Liver (tissue), 9 donors: ENCODE data around the gene EML4. TPM values are rescaled to one million over a fixed set of nuclear protein-coding genes. Genes with fewer than 3 reads are reported as not detected.

Experiments
- DNase-seq: peaks from one replicate; pipeline ENCODE4 v3.0.0-alpha.2; 2017; ENCODE audit warnings: low spot score
- H3K27ac ChIP-seq, 2 donors: one replicate each; pipeline ENCODE4 v1.7.0; 2013; ENCODE audit warnings: inconsistent platforms in 2 of 2, low read length in 2 of 2, control low read depth in 1 of 2, low read depth in 1 of 2, mild to moderate bottlenecking in 1 of 2
- H3K27me3 ChIP-seq, 4 donors: one replicate each; pipeline versions ENCODE4 v1.6.1 to v1.7.0; 2013; ENCODE audit warnings: low read length in 3 of 4, inconsistent platforms in 1 of 4, mild to moderate bottlenecking in 1 of 4, moderate library complexity in 1 of 4; ENCODE audit not compliant: control insufficient read depth in 4 of 4, insufficient read depth in 4 of 4
- H3K36me3 ChIP-seq, 4 donors: one replicate each; pipeline versions ENCODE4 v1.6.1 to v1.7.0; 2013; ENCODE audit warnings: low read length in 3 of 4, mild to moderate bottlenecking in 3 of 4, low read depth in 1 of 4, moderate library complexity in 1 of 4; ENCODE audit not compliant: control insufficient read depth in 4 of 4, insufficient read depth in 3 of 4
- H3K4me1 ChIP-seq, 4 donors: one replicate each; pipeline versions ENCODE4 v1.6.1 to v1.7.0; 2013; ENCODE audit warnings: low read length in 3 of 4, mild to moderate bottlenecking in 3 of 4, moderate library complexity in 1 of 4; ENCODE audit not compliant: control insufficient read depth in 4 of 4, insufficient read depth in 4 of 4
- H3K4me3 ChIP-seq, 3 donors: one replicate each; pipeline versions ENCODE4 v1.6.1 to v1.7.0; 2013; ENCODE audit warnings: low read length in 3 of 3, control low read depth in 1 of 3, low read depth in 1 of 3, mild to moderate bottlenecking in 1 of 3
- H3K9ac ChIP-seq, 2 donors: one replicate each; pipeline ENCODE4 v1.7.0; 2013; ENCODE audit warnings: low read length in 2 of 2, mild to moderate bottlenecking in 2 of 2, moderate library complexity in 2 of 2, control low read depth in 1 of 2, low read depth in 1 of 2
- H3K9me3 ChIP-seq, 4 donors: one replicate each; pipeline versions ENCODE4 v1.6.1 to v1.7.0; 2013; ENCODE audit warnings: low read length in 3 of 4; ENCODE audit not compliant: control insufficient read depth in 4 of 4
- ATF3 ChIP-seq: IDR thresholded peaks from 2 replicates; pipeline ENCODE4 v1.6.1; 2016; ENCODE audit warnings: antibody characterized with exemption
- FOXA1 ChIP-seq: IDR thresholded peaks from 2 replicates; pipeline ENCODE4 v1.6.1; 2016; ENCODE audit warnings: antibody characterized with exemption
- FOXA2 ChIP-seq: IDR thresholded peaks from 2 replicates; pipeline ENCODE4 v1.6.1; 2016; ENCODE audit warnings: antibody characterized with exemption
- GABPA ChIP-seq, 2 donors: IDR thresholded peaks in 1 of 2; conservative IDR thresholded peaks in 1 of 2; 2 replicates each; pipeline ENCODE4 v1.6.1; 2016; ENCODE audit warnings: antibody characterized with exemption in 2 of 2, mild to moderate bottlenecking in 1 of 2, moderate library complexity in 1 of 2
- HNF4A ChIP-seq, 2 donors: conservative IDR thresholded peaks; 2 replicates each; pipeline ENCODE4 v1.6.1; 2016; ENCODE audit warnings: antibody characterized with exemption in 2 of 2, mild to moderate bottlenecking in 2 of 2
- HNF4G ChIP-seq: IDR thresholded peaks from 2 replicates; pipeline ENCODE4 v1.6.1; 2016; ENCODE audit warnings: antibody characterized with exemption
- JUND ChIP-seq, 2 donors: IDR thresholded peaks; 2 replicates each; pipeline ENCODE4 v1.6.1; 2016; ENCODE audit warnings: antibody characterized with exemption in 2 of 2
- NR2F2 ChIP-seq: IDR thresholded peaks from 2 replicates; pipeline ENCODE4 v1.6.1; 2016; ENCODE audit warnings: antibody characterized with exemption
- RAD21 ChIP-seq, 2 donors: IDR thresholded peaks; 2 replicates each; pipeline ENCODE4 v1.6.1; 2016; ENCODE audit warnings: antibody characterized with exemption in 2 of 2, mild to moderate bottlenecking in 2 of 2
- REST ChIP-seq: IDR thresholded peaks from 2 replicates; pipeline ENCODE4 v1.6.1; 2016; ENCODE audit warnings: antibody characterized with exemption, mild to moderate bottlenecking
- RXRA ChIP-seq, 2 donors: IDR thresholded peaks; 2 replicates each; pipeline ENCODE4 v1.6.1; 2017 to 2018; ENCODE audit warnings: antibody characterized with exemption in 2 of 2, mild to moderate bottlenecking in 1 of 2
- SP1 ChIP-seq: IDR thresholded peaks from 2 replicates; pipeline ENCODE4 v1.6.1; 2018; ENCODE audit warnings: antibody characterized with exemption, mild to moderate bottlenecking
- TAF1 ChIP-seq: conservative IDR thresholded peaks from 2 replicates; pipeline ENCODE4 v1.6.1; 2016; ENCODE audit warnings: antibody characterized with exemption, mild to moderate bottlenecking
- YY1 ChIP-seq: IDR thresholded peaks from 2 replicates; pipeline ENCODE4 v1.6.1; 2016; ENCODE audit warnings: antibody characterized with exemption, mild to moderate bottlenecking
- WGBS: extraction: QIAGEN DNeasy Blood & Tissue Kit; methylation state at CpG from one replicate; pipeline ENCODE4 v1.1.7; 2013; 5-methylcytosine and 5-hydroxymethylcytosine counted together
- polyA plus RNA-seq, 2 donors: library from polyadenylated mRNA; stranded (reverse) in 1 of 2; unstranded in 1 of 2; fragments of 200-250 nt in 1 of 2; fragments of >200 nt in 1 of 2; fragmentation: Nextera tagmentation in 1 of 2; extraction: Ambion mirVana in 1 of 2; gene quantifications; one replicate each; pipeline versions ENCODE4 v1.2.1 to v1.2.3, GENCODE V29; 2013 to 2015
- total RNA-seq, 2 donors: library from RNA; depleted of rRNA; stranded (reverse); fragments of >200 nt; gene quantifications; one replicate each; pipeline ENCODE4 v1.2.3, GENCODE V29; 2014
- TF ChIP-seq, protein P1 (sequence below): fragments of 150-350 bp; IDR thresholded peaks from 2 replicates; pipeline ENCODE4 v1.5.1; 2017; ENCODE audit warnings: improper control_type of control experiment, low read depth, low read length; ENCODE audit not compliant: missing input control
- donor health status: healthy.
- donor health status: healthy.
- donor health status: healthy.
- donor health status: healthy.
- donor health status: healthy.

Gene EML4
- total and polyA plus RNA-seq, 4 donors, result 12.8 to 49.6 (median 34.8) TPM

DNA sequence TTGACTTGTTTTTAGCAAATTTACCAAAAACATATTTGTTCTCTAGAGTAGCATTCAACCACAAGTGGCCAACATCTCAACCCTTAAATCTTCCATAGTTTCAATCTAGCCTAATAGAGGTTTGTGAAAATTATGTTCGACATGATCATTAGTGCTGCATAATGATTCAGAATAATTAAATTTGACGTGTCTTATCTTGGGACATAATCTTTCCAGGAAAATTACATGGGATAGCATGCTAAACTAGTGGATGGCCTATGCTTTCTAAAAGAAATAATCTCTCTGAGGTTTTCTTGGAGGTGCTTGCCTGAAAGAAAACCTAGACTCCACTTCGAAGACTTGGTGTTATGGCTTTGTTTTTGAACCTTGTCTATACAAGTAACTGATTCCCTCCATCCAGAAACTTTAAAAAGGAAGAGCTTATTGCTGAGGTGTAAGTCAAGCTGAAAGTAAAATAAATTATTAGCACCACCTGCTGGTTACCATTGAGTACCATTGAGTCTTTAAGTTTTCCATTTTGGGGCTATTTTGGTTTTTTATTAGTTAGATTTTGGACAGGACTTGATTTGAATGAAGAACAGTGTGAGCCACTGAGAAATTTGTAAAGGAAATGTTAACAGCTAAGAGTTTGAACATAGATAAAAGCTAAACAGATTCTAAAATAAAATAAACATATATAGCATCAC is 159.1 kb downstream of the EML4 start:
- Histone ChIP-seq H3K36me3 (peaks cover 3 to 53% (median 38%) of the 10 kb centered on the region in 4 donors), H3K4me3 (no peak overlapping the region), H3K27ac (no peak overlapping the region), H3K27me3 (no peaks in the 10 kb centered on the region), H3K4me1 (peaks cover 1 to 13% (median 8%) of the 10 kb centered on the region in 4 donors), H3K9me3 (no peaks in the 10 kb centered on the region), H3K9ac (no peak overlapping the region)
- 90% methylated on average over 3 of the region's 3 CpGs for WGBS
- TF ChIP-seq RAD21 (IDR thresholded peaks at IDR 0.05) (peak; percentile 68 to 76), SP1 (no peak), JUND (IDR thresholded peaks at IDR 0.05) (no peak)
- TF ChIP-seq, protein P1, sequence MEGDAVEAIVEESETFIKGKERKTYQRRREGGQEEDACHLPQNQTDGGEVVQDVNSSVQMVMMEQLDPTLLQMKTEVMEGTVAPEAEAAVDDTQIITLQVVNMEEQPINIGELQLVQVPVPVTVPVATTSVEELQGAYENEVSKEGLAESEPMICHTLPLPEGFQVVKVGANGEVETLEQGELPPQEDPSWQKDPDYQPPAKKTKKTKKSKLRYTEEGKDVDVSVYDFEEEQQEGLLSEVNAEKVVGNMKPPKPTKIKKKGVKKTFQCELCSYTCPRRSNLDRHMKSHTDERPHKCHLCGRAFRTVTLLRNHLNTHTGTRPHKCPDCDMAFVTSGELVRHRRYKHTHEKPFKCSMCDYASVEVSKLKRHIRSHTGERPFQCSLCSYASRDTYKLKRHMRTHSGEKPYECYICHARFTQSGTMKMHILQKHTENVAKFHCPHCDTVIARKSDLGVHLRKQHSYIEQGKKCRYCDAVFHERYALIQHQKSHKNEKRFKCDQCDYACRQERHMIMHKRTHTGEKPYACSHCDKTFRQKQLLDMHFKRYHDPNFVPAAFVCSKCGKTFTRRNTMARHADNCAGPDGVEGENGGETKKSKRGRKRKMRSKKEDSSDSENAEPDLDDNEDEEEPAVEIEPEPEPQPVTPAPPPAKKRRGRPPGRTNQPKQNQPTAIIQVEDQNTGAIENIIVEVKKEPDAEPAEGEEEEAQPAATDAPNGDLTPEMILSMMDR, result peak; percentile 33
- no peak for DNase-seq

- no peak for DNase-seq
- Histone ChIP-seq H3K9ac (no peak overlapping the region), H3K36me3 (peaks cover 3 to 60% (median 39%) of the 10 kb centered on the region in 4 donors), H3K27ac (no peak overlapping the region), H3K4me1 (peaks cover 1 to 13% (median 8%) of the 10 kb centered on the region in 4 donors), H3K27me3 (no peaks in the 10 kb centered on the region), H3K9me3 (no peaks in the 10 kb centered on the region), H3K4me3 (no peak overlapping the region)
- WGBS, result 95% methylated on average over 6 of the region's 6 CpGs
- no peak for TF ChIP-seq NR2F2
- no peak for TF ChIP-seq GABPA (IDR thresholded peaks at IDR 0.05 in 1 of 2, conservative IDR thresholded peaks at IDR 0.05 in 1 of 2)
- TF ChIP-seq ATF3, result no peak
- no peak for TF ChIP-seq HNF4G
- TF ChIP-seq SP1, result no peak
- TF ChIP-seq TAF1, result no peak
Observed at GRCh38 chr2:42328923-42329322, 159.8 kb downstream of the EML4 start.

DNA sequence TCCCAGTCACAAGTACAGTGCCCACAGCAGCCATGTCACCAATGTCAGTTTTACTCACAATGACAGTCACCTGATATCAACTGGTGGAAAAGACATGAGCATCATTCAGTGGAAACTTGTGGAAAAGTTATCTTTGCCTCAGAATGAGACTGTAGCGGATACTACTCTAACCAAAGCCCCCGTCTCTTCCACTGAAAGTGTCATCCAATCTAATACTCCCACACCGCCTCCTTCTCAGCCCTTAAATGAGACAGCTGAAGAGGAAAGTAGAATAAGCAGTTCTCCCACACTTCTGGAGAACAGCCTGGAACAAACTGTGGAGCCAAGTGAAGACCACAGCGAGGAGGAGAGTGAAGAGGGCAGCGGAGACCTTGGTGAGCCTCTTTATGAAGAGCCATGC is 160.6 kb downstream of the EML4 start:
- no peaks in the 10 kb centered on the region for H3K27me3 ChIP-seq
- no peak for DNase-seq
- H3K27ac ChIP-seq, result no peak overlapping the region
- H3K9me3 ChIP-seq, result no peaks in the 10 kb centered on the region
- H3K4me1 ChIP-seq, result peaks cover 1 to 13% (median 8%) of the 10 kb centered on the region in 4 donors
- no peak overlapping the region for H3K9ac ChIP-seq
- H3K36me3 ChIP-seq, result peaks cover 6 to 61% (median 41%) of the 10 kb centered on the region in 4 donors
- TF ChIP-seq YY1 (no peak), ATF3 (no peak), REST (no peak), NR2F2 (no peak), FOXA1 (no peak), HNF4A (conservative IDR thresholded peaks at IDR 0.05) (no peak), GABPA (IDR thresholded peaks at IDR 0.05 in 1 of 2, conservative IDR thresholded peaks at IDR 0.05 in 1 of 2) (no peak), FOXA2 (no peak), RXRA (IDR thresholded peaks at IDR 0.05) (no peak)
- WGBS, result 98% methylated on average over 5 of the region's 5 CpGs
- no peak overlapping the region for H3K4me3 ChIP-seq
